Activated gamma-delta T cell treated with anti-CD3 and anti-CD28 coated beads, Interleukin-2, amount 50 U/mL, for 16 hours (primary cell): ENCODE results near the gene NTN1.
A peak's percentile ranks its signal among the peaks of the same experiment; 100 is the strongest.

ENCODE experiments used
- DNase-seq: peaks from one replicate; pipeline ENCODE4 v3.0.0-alpha.2; 2020; ENCODE audit warnings: low read depth

The NTN1 gene

DNA sequence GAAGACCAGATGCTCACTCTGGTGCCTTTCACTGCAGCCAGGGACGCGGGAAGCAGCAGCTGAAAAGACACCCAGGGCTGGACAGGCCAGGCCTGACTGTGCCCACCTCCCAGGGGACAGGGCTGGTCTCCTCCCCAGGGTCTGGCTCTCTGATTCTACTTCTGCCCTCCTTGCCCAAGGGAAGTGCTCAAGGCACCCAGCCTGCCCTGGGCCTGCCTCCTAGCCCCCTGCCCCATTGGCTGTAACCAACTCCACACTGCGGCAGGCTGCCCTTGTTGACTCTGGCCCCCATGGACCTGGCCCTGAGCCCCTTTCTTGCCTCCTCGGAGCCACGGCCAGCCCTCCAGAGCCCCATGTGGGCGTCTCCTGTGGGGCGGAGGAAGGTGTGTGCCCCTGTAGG lies 212.5 kb downstream of the NTN1 start:
- DNase-seq, result no peak

GRCh38 chr17:9234389-9234945 lies 213.2 kb downstream of the NTN1 start:
- DNase-seq, result no peak

DNA sequence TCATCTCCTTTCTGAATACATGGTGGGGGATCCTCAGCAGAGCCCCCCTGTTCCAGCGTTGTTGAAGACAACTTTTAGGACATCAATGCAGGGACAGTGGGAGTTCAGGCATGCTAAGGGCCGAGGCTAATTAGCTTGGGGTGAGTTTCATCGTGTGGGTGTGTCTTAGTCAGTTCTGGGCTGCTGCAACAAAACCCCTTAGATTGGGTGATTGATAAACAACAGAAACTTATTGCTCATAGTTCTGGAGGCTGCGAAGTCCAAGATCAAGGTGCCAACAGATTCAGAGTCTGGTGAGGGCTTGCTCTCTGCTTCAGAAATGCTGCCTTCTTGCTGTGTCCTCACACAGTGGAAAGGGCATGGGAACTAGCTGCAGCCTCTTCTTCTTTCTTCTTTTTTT lies 214.0 kb downstream of the NTN1 start:
- DNase-seq, result no peak

DNA sequence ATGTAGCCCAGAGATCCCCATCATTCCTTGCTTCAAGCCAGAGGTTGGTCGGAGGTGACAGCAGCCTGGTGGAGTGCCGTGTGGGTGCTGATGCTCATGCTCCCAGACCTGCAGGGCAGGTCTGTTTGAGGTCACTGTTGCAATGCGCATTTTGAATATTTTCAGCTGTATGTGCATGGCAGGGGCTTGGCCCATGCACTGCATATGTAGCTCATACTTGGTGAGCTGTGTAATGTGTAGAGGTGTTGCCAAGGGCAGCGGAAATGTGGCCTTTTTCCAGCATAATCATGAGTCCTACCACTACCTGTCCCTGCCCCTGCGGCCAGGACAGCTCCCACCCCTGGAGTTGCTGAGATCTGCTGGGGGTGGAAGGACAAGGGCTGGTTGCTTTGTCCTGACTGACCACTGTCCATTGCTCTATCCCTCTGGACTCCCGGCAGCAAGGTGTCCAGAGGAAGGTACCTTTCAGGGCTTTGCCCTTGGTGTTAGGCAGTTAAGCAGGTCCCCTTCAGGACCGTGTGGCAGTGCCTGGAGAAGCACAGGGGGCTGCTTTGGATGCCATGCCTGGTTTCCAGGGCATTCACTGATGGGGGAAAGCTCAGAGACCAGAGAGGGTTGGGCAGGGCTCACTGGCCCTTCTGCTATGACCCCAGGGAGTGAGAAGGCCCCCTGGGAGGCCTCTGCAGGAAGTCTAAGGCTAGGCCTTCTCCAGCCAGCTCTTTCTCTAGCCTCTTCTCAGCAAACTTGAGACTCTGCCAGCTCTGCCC lies 215.2 kb downstream of the NTN1 start:
- no peak for DNase-seq

DNA sequence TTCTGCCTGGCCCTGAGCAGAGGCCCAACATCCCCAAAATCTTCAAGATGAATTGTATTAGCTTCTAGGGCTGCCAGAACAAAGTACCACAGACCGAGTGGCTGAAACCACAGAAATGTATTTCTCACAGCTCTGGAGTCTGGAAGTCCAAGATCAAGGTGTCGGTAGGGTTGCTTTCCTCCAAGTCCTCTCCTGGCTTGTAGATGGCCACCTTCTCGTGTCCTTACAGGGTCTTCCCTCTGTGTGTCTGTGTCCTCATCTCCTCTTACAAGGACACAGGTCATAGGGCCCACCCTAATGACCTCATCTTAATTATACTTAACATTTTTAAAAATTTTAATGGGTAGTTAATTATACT lies 215.7 kb downstream of the NTN1 start:
- DNase-seq, result no peak

DNA sequence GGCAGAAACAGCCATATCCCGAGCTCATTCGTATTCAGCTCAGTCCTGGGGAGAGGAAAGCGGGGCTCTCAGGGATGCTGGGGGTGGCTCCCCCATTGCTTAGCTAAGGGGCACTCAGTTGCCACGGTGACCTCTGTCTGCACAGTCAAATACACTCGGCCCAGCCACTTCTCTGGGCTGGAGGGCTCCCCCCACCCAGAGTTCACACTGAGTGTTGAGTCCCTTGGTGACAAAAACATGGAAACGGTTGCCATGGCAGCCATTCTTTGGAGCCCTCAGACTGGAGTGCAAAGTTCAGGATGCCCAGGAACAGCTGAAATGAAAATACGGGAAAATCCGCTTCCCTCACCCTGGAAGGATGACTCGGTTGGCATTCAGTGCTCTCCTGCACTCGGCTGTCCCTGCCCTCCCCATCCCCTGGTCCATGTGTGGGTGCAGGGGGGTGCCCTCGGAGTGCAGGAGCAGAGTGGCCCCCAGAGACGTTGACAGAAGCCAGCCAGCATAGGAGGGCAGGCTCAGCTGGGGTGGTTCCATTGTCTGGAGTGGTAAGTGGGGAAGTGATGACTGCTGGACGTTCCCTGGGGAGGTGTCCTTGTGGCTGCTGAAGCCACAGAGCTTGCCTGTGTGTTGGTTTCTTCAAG lies 216.5 kb downstream of the NTN1 start:
- no peak for DNase-seq

DNA sequence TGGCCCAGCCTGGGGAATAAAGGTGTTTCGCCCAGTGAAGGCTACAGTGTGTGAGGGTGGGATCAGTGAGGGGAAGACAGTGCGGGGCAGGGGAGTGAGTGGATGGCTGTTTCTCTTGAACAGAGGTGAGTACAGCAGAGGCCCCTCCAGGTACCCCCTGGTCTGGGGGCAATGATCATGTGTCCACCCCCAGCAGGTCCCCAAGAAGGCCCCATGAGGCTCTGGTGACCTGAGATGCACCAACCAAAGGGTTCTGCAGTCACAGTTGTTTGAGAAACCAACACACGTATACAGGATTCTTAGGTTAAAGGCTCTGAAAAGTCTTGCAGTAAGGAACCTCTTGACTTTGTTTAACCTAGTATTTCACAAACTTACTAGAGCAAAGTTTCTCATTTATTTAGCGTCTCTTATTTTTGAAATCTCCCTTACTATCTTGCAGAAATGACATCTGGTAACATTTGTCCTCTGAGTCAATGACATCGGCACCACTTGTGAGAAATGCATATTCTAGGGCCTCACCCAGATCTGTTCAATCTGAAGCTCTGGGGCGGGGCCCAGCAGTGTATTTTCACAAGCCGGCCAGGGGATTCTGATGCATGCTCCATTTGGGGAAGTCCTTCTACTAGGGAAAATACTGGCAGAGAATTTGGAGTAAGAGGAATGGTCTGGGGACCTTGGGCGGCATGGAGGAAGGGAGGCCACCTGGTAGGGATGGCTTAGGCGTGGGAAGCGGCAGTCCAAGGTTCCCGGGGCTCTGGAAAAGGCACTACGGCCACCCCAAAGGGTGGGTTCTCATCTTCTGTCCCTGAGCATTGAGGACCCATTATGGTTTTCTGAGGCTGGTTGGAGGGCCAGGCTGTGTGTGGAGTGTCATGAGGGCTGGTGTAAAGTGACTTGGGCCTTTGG lies 217.3 kb downstream of the NTN1 start:
- no peak for DNase-seq

- DNase-seq, result no peak
These were observed 218.0 kb downstream of the NTN1 start for GRCh38 chr17:9239246-9239792.

- peak; percentile 54 for DNase-seq
These were observed 218.7 kb downstream of the NTN1 start for GRCh38 chr17:9239793-9240658.

DNA sequence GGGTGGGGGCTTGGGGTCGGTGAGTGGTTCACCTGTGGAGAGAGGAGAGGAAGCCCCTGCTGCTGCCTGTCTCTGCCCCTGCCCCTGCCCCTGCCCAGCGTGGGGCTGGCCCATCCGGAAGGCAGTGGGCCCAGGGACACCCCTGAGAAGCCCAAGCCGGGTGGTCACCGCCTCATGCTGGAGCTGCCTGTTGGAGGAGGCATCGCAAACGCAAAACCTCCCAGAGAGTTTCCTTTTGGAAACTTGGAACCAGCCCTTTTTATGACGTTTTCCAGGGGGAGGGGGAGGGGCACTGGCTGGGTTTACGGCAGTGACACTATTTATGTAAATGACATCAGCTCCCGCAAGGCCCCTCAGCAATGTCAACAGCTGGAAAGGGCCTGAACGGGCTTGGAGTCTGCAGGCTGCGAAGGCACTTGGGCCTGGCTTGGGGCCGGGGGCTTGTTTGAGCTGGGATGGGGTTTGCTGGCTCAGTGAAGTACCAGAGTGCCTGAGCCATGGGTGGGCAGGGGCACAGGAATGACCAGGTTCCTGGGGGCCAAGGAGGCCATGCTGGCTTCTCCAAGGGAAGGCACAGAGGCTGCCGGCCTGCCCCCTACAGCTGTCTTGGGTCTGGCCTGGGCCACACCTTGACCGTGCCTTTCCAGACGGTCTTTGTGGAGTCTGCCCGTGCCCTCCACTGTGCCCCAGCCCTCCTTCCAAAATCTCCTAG lies 219.5 kb downstream of the NTN1 start:
- DNase-seq, result no peak

DNA sequence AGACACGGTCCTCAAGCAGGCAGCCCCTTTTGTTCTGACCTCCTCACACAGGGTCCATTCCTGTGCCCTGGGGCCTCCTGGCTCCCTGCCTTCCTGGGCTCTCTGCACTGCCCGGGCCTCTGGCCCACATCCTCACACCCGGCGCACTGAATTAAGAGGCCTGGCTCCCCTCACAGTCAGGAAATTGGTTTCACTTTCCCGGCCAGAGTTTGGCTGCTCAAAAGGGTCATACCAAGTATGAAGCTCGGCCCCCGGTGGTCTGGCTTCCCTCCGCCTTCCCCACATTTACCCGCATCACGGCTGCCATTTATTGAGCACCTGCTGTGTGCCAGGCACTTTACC lies 220.0 kb downstream of the NTN1 start:
- DNase-seq, result no peak

GRCh38 chr17:9241774-9242496 lies 220.6 kb downstream of the NTN1 start:
- no peak for DNase-seq

DNA sequence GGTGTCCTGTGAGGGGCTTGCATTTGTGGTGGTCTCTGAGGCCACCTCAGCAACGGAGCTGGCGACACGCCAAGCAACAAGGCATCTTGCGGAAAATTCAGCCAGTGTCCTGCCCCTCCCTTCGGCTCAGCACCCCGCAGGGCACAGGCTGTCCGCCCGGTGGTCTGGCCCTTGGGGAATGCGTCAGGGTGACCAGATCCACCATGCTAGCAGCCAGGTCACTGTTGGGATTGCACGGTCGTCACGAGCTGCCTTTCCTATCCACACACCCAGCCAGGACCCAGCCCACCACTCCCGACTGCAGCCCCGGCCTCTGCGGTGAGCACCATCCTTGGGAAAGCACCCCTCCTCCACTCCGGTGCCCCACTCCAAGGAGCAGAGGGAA lies 221.2 kb downstream of the NTN1 start:
- no peak for DNase-seq

GRCh38 chr17:9242983-9243382 lies 221.7 kb downstream of the NTN1 start:
- DNase-seq, result no peak

GRCh38 chr17:9244066-9245052 lies 223.0 kb downstream of the NTN1 start:
- DNase-seq, result no peak

DNA sequence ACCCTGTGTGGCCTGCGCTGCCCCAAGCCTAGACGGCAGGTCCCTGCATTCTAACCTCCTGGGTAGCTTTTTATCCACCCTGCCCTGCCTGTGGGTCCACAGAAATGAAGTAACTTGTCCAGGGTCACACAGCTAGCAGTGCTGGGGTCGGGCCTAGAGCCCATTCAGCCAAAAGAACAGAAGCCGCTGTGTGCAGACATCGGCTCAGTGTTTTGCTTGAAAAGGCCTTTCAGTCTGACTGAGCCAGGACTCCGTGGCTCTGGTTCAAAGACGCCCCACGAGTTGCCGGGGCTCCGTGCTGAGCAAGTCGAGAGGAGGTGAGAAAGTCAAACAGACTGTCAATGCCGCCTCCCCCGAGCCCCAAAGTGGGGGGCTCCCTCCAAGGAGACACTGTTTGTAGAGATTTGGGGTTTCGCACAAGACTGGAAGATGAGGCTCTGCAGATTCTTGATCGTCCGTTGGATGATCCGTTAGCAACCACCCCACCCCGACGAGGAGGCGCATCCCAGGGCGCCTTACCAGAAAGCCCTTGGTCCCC lies 226.2 kb downstream of the NTN1 start:
- no peak for DNase-seq

DNA sequence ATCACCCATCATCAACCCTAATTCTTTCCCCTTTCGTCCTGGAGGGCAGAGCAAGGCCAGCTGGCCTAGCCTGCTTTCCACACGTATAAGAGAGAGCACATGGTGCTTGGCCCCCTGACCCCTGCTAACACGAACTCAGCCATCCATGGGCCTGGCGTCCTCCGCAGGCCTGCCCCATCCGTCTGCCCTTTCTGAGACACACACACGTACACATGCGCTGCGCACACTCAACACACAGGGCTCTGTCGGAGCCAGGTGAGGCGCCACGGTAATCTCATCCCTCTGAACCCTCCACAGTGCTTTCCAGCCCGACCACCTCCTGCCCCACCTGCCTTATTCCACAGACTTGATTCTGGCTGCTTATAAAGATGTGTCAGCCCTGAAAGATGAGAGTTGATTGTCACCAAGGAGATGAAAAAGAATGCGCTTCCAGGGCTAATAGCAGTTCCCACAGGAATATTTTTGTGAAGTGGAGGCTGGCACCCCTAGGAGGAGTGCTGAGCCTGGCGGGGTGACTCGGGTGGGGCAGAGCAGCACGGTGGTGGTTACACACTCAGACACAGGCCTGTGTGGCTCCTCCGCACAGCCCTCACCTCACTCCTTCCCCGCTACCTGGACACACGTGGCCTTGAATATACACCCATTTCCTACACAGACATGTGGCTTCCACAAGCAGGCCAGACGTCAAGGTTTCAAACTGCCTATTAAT lies 228.1 kb downstream of the NTN1 start:
- DNase-seq, result no peak

GRCh38 chr17:9251273-9251672 lies 230.0 kb downstream of the NTN1 start:
- no peak for DNase-seq
